HCEC 1CT (cell line): Measurements from ENCODE around the gene RAC3.

Experiments used
- DNase-seq: peaks from one replicate; pipeline ENCODE4 v3.0.0-alpha.2; 2017

Gene RAC3

DNA sequence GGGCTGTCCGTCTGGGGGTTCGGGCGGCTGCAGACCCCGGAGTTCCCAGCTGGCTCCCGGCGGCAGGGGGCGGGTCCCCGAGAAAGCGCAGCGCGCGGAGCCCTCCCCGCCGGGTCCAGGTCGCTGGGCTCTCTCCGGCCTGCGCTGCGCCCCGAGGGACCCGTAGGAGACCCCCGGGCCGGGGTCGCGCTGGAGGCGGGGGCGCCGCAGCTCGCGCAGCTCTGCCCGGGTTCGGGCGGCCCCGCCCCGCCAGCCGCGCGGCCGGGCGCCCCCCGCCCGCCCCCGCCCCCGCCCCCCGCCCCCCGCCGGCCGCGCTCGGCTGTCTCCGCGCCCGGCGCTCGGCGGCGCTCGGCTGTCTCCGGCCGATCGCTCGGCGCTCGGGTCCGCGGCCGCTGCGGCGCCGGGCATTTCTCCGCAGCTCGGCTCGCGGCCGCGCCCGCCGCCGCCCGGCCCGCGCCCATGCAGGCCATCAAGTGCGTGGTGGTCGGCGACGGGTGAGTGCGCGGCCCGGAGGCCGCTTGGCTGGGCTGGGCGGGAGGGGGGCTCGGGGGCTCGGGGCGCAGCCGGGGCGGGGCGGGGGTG lies at the start of gene RAC3:
Gene RAC3 (plus strand): TSS at position 376 of the 582 bp plus-strand sequence. CDS start 84 bp downstream, at position 460.
- peak; percentile 43 for DNase-seq

DNA sequence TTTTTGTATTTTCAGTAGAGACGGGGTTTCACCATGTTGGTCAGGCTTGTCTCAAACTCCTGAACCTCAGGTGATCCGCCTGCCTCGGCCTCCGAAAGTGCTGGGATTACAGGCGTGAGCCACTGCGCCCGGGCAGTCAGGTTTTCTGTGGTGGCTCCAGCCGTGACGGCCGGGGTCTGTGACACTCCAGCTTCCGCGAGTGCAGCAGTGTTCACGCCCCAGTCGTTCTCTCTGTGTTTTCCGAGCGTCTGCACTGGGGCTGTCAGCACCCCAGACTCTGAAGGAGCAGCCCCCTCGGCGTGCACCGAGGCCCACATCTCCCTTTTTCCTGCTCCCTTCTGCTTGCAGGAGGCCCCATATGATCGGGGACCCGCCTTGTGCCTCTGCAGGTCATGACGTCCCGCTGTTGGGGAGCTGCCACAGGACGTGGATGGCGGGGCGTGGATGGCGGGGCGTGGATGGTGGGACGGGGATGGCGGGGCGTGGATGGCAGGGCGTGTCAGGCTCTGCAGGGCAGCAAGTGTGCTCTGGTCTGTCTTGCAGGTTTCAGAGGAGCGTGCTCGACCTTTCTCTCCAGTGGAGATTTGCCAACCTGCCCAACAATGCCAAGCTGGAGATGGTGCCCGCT lies 48.4 kb upstream of the RAC3 start:
- DNase-seq: no peak

DNA sequence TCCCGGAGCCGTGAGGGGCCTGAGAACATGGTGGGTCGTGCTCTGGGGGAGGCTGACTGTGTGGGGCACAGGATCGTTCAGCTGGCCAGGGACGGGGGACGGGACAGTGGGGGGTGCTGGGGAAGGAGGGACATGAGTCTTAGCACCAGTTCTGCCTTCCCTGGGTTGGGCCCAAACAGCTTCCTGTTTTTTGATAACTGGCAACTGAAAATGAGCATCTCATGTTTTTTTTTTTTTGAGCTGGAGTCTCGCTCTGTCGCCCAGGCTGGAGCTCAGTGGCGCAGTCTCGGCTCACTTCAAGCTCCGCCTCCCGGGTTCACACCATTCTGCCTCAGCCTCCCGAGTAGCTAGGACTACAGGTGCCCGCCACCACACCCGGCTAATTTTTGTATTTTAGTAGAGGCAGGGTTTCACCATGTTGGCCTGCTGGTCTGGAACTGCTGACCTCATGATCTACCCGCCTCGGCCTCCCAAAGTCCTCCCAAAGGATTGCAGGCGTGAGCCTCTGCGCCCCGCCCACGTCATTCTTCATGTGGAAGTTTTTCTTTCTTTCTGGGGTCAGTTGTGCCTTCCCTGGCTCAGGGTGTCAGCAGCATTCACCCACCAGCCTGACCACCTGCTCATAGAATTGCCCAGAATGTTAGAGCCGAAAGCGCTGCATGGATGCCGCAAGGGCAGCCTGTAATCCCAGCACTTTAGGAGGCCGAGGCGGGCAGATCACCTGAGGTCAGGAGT lies 47.7 kb upstream of the RAC3 start:
- DNase-seq: no peak

DNA sequence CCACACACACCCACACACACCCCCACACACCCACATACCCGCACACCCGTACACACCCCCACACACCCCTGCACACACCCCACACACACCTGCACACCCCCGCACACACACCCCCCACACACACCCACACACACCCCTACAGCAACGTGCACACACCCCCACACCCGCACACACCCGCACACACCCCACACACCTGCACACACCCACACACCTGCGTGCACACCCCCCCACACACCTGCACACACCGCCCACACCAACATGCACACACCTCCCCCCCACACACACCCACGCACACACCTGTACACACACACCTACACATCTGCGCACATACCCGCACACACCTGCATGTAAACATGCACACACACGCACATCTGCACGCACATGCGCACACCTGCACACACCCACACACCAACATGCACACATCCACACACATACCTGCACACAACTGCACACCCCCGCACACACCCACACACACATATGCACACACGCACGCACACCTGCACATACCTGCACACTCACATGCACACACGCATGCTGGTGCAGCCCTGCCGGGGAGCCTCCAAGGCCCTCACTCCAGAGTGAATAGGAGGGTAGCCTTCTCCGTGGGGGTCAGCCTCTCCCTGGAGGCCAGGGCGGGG lies 46.6 kb upstream of the RAC3 start:
- no peak for DNase-seq

DNA sequence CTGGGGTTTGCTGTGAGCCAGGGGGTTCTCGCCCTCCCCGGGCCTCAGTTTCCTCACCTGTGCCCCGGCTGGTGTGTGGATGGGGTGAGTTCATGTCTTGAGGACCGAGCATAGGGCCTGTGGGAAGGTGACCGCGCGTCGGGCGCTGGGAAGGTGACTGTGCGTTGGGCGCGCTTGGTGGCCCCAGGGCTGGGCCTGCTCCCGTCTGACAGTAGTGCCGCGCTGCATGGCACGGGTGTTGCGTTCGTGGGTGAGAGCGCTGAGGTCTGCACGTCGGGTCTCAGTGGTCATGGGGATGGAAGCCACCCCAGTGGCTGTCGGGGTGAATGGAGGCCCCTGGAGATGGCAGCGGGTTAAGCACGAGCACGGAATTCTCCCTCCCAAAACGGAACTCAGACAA lies 44.9 kb upstream of the RAC3 start:
- DNase-seq: no peak

DNA sequence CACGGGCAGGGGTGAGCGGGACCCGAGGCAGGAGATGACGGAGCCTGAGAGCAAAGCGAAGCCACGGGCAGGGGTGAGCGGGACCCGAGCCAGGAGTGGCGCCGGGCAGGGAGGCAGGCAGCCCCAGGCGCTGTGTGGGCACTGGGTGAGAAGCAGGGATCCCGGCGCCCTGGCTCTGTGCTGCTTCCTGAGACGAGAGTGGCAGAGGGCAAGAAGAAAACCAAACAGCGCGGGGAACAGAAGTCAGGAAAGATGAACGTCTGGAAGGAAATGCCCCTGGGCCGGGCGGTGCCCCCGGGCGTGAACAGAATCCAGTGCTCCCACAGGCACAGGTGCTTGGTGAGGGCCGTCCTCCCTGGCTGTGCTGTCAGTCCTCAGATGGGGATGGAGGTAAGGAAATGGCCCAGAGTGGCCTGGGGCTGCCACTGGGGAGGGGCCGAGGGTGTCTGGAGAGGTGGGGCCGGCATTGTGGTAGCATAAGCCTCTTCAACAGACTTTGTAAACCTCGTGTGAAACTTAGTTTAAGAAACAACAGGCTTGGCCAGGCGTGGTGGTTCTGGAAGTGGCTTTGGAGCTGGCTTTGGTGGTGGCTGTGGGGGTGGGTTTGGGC lies 44.2 kb upstream of the RAC3 start:
- DNase-seq: no peak

DNA sequence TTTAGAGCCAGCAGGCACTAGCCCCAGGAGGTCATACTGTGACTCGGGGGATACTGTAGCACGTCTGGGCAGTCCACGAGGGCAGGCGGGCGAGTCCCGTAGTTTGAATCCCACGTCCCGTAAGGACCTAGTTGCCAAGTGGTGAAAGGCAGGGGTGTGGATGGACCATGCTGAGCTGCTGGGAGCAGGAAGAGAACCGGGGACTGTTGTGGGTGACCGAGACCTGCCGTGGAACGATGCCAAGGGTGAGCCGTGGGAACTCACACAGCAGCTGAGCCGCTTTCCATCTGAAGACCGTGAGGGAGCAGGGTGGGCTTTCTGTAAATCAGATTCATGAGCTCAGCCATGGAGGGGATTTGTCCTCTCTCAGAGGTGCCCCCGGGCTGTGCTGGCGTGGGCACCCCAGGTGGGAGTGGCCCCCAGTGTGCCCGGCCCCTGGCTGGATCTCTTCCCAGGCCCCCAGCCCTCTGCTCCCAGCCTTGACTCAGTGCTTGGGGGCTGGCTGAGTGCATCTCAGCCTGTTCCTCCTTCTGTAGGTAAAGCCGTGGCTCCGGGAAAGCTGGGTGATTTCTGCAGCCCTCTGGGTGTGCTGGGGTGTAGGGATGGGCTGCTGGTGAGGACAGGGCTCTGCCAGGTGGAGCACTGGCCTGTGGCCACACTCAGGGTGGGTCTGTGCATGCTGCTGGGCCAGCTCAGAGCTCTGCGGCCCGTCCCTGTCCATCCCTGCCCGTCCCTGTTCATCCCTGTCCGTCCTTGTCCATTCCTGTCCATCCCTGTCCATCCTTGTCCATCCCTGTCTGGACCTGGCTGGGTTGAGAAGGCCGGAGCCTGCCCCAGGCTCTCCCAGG lies 40.4 kb upstream of the RAC3 start:
- DNase-seq: no peak

DNA sequence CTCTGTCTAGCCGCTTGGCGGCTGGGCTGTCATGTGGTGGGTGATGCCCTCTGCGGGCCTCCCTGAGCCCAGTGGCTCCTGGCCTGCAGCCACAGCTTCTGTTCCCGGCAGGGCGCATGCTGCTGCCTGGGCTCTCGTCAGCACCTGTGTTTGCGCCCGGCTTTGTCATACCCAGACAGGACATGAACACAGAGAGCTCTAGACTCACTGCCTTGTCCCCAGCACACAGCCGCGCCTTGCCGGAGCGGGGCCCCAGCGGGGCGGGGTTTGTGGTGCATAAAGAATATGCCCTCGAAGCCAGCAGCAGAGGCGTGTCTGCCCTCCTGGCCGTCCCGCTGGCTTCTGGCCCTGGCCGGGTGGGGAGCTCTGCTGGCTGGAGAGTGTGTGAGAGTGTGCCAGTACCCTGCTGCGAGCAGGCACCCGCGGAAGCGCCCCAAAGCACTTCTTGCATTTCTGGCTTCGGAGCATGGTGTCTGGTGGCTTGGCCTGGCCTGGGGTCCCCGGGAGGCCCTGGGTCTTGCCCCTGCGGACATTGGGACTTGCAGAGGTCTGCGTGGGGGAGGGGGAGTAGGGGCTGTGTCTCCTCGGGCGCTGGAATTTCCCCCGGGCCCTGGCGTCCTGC lies 39.7 kb upstream of the RAC3 start:
- no peak for DNase-seq

DNA sequence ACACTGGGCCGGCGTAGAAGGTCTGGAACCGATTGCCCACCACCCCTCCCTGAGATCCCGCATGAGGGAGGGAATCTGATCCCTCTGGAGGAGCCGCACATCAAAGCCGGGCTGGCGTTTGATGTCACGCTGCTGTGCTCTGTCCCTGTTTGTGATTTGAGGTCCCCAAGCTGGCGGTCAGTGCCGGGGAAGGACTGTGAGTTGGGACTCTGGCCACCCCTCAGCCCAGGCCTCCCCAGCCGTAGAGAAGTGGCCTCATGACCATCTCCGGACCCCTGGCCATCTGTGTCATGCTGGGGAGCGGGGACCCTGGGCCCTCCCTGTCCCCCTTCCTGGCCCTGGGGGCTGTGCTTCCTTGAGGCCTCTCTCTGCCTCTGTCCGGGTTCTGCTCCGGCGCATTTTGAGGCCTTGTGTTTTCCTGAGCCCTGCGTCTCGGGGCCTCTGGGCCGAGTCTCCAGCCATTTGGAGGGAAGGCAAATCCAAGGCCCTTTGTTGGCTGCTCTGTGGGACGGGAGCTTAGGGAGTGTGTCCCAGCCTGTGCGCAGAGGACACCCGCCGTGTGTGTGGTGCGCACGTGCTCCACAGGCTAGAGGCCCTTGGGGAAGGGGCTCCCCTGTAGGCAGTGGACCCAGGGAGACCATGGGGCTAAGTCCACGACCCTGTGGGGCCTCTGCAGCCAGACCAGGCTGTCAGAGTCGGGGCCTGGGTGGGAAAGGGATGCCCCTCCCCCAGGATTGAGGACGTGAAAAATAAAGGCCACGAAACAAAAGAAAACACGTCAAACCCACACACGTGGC lies 39.0 kb upstream of the RAC3 start:
- no peak for DNase-seq

DNA sequence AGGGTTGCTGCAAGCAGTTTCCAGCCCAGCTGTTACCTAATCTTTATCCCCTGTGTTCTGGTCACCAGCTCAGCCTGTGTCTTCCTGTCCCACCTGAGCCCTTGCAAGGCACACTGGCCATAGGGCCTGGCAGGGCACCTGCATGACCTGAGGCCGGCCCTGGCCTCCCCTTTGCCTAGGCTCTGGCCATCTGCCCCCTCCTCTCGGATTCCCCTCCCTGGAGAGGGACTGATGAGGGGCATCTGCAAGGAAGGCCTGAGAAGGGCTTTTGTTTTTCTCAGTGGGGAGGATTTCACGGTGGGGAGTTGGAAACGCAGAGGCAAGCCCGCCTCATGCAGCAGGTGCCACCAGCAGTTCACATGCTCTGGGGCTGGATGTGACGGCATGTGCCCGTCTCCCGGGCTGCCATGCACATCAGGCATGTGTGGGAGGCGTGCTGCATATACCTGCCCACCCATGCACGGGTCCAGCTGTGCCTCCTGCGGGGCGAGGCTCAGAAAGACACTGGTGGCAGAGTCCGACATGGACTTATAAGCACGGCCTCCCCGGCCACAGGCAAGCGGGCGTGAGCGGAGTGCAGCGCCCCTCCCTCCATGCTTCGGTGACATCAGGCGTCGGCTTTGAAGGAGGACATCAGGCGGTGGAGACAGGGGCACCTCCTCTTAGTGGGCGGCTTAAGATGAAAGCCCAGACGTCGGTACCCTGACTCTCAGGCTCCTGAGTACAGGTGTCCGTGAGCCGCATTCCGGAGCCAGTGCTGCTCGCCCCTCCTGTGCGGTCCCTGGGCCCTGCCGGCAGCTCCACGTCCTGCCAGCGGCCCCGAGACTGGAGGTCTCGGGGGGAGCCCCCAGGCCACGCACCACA lies 37.5 kb upstream of the RAC3 start:
- no peak for DNase-seq

DNA sequence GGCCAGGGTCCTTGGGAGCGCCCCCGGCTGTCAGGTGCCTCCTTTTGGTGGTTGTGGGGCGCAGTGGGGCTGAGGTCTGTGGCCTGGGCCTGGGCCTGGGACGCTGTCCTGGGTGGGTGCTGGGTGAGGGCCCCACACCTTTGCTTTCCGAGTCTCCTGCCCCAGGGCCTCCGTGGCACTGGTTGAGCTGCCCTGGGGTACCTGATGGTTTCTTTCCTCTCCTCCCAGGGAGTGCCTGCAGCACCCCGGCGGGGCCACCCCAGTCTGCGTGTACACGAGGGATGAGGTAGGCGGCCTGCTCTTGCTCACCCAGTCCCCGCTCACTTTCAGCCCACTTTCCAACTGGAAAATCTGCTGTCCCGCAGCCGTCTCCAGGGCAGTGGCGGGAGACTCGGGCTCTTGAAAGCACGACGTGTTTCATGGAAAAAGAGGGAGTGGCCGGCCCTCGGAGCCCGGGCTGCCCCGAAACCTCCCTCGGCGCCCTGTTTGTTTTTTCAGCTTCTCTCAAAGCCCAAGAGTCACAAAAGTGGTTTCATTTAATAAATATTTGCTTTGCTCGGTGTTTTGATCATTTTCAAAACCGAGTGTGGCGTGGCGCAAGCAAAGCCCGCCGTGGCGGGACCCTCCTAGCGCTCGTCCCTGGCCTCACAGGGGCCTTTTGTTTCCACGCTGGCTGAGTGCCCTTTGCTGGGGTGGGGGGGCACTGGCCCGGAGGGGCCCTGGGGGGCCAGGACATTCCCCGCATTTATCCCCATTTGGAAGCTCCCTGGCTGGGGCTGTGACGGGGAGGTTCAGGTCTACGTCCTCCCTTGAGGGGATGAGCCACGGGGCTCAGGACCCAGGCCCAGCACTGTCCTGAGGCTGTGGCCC lies 36.6 kb upstream of the RAC3 start:
- DNase-seq: no peak

DNA sequence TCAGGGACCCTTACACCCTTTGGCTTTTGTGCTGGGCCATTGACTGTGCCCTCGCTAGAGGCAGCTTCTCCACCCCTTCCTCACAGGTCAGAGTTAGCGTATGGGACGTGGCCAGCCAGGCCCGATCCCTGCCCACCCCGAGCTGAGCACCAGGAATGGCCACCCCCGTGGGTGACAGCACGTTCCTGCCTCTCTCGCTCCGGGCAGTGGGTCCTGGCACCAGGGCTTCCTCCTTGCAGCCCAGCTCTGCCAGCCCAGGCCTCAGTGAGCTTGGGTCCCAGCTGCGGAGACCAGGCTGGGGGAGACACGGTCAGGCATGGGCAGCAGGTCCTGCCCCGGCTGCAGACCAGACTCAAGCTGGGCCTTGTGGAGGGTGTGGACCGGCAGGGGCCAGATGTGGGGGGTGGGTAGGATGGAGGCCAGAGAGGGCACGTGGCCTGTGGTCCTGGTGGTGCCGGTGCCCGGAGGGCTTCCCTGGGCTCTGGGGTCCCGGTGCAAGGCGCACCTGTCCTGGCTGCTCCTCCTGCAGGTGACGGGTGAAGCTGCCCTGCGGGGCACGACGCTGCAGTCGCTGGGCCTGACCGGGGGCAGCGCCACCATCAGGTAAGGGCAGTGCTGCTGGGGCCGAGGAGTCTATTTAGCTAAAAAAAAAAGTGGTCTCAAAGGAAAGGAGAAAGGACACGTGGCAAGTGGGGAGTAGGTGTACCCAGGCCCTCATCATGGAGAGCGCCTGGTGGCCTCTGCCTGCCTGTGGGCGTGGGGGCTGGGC lies 35.8 kb upstream of the RAC3 start:
- DNase-seq: no peak

DNA sequence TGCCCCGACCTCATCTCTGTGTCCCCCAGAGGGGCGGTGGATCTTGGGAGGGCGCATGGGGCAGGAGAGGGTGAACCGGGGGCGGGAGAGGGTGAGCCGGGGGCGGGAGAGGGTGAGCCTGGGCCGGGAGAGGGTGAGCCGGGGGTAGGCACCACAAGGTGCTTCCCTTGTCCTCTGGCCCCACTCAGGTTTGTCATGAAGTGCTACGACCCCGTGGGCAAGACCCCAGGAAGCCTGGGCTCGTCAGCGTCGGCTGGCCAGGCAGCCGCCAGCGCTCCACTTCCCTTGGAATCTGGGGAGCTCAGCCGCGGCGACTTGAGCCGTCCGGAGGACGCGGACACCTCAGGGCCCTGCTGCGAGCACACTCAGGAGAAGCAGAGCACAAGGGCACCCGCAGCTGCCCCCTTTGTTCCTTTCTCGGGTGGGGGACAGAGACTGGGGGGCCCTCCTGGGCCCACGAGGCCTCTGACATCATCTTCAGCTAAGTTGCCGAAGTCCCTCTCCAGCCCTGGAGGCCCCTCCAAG lies 35.2 kb upstream of the RAC3 start:
- no peak for DNase-seq

DNA sequence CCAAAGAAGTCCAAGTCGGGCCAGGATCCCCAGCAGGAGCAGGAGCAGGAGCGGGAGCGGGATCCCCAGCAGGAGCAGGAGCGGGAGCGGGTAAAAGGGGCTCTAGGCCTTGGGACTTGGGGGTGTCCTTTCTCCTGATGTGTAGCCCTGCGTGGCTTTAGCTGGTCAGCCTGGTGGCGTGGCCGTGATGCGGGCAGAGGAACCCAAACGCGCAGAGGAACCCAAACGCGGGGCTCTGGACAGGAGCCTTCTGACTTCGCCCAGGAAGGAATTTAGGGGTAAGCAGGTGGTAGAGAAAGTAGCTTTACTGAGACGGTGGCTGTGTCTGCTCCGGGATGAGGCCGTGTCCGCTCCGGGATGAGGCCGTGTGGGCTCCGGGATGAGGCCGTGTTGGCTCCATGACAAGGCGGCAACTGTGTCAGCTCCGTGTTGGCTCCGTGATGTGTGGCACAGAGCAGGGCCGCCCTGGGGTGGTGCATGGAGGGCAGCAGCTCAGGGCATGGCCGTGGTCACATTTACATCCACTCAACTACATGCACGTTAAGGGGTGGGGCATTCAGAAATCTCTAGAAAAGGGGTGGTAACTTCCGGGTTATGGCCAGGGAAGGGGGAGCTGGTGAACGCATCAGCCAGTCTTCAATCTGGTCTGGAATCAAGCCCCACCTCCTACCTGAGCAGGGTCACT lies 34.6 kb upstream of the RAC3 start:
- DNase-seq: no peak

DNA sequence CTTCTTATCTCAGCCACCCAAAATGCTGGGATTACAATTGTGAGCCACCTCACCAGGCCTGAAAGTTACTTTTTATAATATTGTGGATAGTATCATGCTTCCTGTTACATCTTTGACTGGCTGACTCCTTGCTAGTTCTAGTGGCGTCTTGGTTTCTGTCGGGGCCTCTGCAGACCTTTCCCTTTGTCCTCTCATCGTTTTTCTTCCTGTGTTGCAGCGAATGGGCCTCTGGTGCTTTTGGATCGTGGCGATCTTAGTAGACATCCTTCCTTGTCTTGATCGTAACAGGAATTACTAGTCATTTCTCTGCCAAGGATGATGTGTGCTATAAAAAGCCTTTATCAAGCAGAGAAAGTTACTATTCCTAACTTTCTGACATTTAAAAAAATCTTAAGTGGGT lies 33.3 kb upstream of the RAC3 start:
- no peak for DNase-seq

DNA sequence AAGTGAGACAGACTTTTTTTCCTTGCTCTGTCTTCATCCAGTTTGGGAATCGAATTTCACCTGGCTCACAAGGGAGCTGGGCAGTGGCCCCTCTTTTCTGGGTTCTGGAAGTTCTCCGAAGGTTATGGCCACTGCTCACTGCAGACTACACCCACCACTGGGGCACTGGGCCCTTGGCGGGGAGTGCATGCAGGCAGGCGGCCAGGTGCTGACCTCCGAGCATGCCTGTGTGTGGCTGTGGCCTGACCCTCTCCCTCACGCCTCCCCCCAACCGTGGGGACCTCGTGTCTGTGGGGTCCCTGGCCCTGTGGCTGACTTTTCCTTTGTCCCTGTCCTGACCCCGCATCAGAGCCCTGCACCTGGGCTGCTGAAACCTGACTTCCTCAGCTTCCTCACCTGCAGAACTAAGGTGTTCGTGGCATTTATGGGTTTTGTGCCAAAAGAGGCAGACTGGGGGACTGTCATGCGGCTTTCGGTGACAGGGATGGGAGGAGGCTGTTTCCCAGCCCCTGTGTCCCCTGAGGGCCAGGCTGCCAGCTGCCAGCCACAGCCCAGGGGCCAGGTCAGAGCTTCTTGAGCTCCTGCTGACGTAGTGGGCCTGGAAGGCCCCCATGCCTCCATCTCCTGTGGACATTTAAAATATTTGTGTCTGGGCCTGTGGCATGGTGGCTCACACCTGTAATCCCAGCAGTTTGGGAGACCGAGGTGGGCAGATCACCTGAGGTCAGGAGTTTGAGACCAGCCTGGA lies 32.6 kb upstream of the RAC3 start:
- DNase-seq: no peak

DNA sequence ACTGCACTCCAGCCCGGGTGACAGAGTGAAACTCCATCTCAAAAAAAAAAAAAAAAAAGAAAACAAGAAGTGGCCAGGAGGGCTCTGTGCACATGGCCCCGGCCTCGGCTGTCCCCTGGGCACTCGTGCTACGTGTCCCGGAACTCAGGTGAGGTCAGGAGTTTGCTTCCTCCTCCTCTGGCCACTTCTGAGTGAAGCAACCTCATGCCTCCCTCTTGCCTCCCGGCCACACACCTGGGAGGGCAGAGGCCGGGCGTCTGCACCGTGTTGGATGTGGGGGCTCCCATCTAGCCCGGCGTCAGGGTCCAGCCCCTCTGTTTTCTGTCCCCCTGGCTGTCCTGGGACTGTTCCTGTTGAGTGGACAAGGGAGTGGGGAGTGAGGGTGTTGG lies 31.9 kb upstream of the RAC3 start:
- no peak for DNase-seq
